CD1c-positive myeloid dendritic cell (primary cell): ENCODE results near the gene LDHAL6B.

Experiments
- DNase-seq: peaks from one replicate; pipeline ENCODE4 v3.0.0-alpha.2; 2016; ENCODE audit errors: extremely low spot score

The LDHAL6B gene

GRCh38 chr15:59251001-59251845, 44.6 kb downstream of the LDHAL6B start:
- peak; percentile 37 for DNase-seq

DNA sequence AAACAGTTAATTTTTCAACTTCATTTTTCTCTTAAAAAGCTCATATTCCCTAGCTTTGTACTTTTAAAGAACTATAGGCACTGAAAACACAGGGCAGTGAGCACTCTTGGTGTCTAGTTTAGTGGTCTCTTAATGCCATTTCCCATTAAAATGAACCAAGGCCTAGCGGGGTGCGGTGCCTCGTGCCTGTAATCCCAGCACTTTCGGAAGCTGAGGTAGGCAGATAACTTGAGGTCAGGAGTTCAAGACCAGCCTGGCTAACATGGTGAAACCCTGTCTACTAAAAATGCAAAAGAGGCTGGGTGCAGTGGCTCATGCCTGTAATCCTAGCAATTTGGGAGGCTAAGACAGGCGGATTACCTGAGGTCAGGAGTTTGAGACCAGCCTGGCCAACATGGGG, 45.5 kb downstream of the LDHAL6B start:
- DNase-seq: no peak

DNA sequence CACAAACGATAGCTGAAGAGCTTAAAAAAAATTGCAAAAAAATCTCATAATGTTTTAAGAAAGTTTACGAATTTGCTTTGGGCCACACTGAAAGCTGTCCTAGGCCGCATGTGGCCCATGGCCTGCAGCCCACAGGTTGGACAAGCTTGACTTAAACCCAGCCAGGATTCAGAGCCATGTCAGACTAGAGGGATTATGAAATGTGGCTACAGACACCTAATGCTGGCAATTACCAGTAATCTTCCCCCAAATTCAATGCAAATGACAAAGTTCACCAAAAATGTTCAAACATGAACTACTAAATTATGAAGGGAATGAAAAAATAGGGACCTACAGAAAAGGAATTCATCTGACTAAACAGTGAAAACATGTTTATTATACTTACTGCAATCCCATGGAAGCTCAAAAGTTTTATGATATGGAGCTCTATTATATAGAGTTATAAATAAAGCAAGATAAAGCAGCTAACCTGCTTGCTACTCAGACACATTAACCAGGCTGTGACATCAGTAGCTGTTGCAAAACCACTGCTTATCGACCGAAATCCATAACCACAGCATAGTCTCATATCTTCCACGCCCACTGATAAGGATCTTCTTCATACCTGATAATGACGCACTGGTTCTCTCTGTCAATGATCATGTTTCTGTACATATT, 49.2 kb downstream of the LDHAL6B start:
- DNase-seq: no peak

- DNase-seq: no peak
Observed at GRCh38 chr15:59256482-59256881, 49.8 kb downstream of the LDHAL6B start.

- no peak for DNase-seq
Observed at GRCh38 chr15:59257140-59257539, 50.5 kb downstream of the LDHAL6B start.
